PFSK-1 (cell line): Measurements from ENCODE around the gene PLEKHM2.

Source experiments
- POLR2AphosphoS5 ChIP-seq: IDR thresholded peaks from 2 replicates; pipeline ENCODE4 v1.6.1; 2012; ENCODE audit warnings: low read depth, mild to moderate bottlenecking, control low read depth, low read length, moderate library complexity
- REST ChIP-seq, 2 experiments: IDR thresholded peaks; 2 replicates each; pipeline versions ENCODE4 v1.6.1 to v1.8.0; 2011 to 2012; ENCODE audit warnings: low read depth in 2 of 2, low read length in 2 of 2, control low read depth in 1 of 2, inconsistent platforms in 1 of 2, mild to moderate bottlenecking in 1 of 2, moderate library complexity in 1 of 2; ENCODE audit not compliant: insufficient read depth in 1 of 2

- TF ChIP-seq POLR2AphosphoS5 (no peak), REST (IDR thresholded peaks at IDR 0.05; ENCODE audit: insufficient read depth in 1 of 2, low read depth in 2 of 2, low read length in 2 of 2) (no peak)
Measured at GRCh38 chr1:15739259-15739658, 55.1 kb downstream of the PLEKHM2 start.
